HG02798 (cell line): ENCODE measurements around the gene RAB23.
"Not testable (repeated sequence)": the region's sequence is repeated elsewhere in the genome, so short reads cannot be mapped to it uniquely, and the experiment has no call there.

Source experiments
- ATAC-seq: cut with Tn5 transposase; IDR thresholded peaks from one replicate; pipeline ENCODE4 v1.9.1; 2021; ENCODE audit warnings: mild to moderate bottlenecking; ENCODE audit not compliant: unreplicated experiment, poor library complexity

Gene RAB23

DNA sequence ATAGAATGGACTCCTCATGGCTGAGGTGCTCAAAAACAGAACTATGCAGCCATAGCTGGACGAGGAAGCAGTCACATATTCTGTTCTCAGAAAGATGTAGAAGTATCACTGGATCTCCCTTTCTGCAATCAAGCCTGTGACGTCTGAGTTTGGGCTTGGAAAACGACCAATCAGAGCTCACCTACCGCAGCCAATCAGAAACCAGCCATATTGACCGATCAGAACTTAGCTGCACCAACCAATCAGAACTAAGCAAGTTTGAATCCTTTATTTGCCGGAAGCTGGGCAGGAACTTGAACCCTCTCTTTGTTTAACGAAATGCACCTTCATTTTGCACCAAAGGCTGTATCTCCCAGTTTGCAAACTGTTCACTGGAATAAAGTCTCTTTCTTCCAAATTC is 21.8 kb upstream of the RAB23 start:
- no peak for ATAC-seq

DNA sequence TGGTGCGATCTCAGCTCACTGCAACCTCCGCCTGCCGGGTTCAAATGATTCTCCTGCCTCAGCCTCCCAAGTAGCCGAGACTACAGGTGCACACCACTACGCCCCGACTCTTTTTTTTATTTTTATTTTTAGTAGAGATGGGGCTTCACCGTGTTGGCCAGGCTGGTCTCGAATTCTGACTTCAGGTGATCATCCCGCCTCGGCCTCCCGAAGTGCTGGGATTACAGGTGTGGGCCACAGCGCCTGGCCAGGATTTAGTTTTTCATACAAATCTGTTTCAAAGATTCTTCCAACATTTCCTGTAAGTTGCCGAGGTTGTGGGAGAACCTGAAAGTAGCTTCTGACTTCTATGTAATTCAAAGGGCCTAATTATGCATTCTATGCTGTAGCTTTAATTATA is 21.4 kb upstream of the RAB23 start:
- not testable (repeated sequence) for ATAC-seq

DNA sequence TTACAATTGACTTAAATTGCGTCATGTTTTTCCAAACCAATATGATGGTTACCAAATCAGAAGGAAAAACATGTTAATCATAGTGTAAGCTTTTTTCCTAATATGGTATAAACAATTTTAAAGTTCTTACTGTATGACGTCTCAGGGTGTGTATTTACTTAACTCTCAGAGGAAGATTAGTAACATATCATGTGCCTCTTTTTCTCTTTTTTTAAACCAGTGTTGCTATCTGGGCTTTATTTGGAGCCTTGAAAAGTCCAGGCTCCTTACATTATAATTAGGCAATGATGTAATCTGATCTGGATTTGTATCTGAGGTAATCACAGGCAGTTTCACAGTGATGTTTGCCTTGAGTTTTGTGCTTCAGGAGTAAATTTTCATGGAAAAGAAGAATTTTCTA is 20.4 kb upstream of the RAB23 start:
- no peak for ATAC-seq

DNA sequence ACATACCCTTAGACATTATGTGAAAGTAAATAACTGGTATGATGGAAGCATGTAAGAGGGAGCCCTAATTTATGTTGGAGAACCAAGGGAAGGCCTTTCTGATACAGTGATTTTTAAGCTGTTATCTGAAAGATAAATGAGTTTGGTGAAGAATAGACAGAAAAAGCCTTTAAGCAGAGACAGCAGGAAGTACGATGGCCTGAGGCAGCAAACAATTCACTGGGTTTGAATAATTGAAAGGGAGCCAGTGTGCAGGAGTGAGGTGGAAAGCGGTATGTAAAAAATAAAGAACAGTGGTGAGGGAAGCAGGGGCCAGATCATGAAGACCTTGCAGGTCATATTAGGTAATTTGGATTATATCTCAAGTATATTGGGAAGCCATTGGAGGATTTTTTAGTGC is 4.1 kb upstream of the RAB23 start:
- no peak for ATAC-seq

DNA sequence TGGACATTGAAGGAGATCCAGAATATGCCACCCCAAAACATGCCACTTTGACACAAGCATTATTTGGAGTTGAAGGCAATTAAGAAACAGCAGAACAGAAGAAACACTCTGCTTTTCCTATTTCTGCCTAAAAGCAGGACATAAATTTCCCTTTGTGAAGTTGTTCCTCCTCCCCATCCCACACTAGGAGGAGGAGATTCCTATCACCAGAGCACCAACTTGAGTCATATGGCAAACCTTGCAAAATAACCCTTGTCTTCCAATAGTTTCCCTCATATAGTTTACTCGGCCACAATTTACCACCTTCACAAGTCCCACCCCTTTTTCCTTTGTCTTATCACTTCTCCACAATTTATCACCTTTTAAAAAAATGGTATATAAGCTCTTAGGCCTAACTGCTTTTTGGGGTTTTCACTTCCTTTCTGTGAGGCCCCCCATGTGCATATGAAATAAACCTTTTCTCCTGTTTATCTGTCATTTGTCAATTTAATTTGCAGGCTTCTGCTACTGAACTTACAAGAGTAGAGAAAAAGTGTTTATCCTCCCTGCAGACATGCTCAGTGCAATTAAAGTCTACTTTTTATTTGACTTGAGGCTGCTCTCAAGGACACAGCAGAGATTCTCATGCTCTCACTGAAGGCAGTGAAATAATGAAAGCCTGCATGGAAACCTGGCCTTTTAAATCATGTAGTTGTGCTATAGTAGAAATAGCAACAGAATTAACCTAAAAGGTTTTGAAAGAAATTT is 2.8 kb upstream of the RAB23 start:
- no peak for ATAC-seq

DNA sequence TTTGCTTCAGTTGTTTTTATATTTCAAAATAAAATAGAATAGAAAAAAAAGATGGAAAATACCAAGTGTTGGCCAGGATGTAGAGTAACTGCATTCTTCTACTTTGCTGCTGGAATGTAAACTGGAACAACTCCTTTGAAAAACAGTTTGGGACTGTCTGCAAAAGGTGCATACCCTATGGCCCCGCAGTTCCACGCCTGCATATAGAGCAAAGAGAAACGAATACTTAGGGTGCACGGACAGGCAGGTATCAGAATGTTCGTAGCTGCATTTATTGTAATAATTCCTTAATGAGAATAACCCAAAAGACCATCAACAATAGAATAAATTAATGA is 603 bp upstream of the RAB23 start:
- ATAC-seq = no peak

DNA sequence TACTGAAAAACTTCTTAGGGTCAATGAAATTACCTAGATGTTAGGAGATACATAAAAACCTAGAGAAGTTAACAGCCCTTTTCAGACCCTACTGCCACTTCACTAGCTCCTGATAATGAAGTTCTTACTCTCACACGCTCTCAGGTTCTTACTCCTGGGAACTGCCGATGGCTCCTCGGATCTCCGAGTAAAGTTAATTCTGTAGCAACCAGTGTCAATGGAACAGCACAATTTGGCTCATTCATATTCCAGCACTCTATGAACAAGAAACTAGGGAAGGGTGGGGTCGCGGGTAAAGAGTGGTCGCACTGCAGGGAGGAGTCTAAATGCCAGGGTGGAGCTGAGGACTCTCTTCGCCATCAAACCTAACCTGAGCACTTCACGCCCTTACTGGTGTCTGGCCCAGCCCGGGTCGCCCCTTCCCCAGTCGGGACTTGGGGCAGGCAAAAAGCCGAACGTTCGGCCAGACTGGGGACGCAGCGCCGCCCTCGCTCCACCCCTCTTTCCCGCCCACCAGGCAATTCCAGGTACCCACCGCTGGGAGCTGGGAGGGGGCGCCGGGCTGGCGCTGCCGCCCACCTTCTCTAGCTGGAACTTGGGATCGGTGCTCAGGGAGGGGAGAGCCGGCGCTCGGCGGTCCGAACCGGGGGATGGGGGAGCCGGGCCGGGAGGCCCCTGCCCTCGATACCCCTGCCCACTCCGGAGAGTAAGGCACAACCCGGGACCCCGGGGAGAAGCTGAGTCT is 744 bp downstream of the RAB23 start:
- peak; percentile 62 for ATAC-seq

DNA sequence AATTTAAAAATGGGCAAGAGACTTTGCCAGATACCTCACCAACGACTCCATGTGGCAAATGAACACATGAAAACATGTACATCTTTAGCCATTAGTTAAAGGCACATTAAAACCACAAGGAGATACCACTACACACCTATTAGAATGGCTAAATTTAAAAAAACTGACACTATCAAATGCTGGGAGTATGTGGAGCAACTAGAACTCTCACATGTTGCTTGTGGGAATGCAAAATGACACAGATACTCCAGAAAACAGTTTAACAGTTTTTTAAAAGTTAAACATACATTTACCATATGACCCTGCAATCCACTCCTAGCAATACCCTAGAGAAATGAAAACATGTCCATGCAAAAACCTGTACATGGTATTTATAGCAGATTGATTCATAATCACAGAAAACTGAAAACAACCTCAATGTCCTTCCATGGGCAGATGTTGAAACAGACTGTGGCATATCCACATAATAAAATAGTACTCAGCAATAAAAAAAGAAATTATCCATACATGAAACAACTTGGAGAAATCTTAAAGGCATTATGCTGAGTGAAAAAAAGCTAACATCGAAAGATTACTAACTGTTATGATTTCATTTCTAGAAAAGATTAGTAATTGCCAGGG is 1.9 kb downstream of the RAB23 start:
- no peak for ATAC-seq

DNA sequence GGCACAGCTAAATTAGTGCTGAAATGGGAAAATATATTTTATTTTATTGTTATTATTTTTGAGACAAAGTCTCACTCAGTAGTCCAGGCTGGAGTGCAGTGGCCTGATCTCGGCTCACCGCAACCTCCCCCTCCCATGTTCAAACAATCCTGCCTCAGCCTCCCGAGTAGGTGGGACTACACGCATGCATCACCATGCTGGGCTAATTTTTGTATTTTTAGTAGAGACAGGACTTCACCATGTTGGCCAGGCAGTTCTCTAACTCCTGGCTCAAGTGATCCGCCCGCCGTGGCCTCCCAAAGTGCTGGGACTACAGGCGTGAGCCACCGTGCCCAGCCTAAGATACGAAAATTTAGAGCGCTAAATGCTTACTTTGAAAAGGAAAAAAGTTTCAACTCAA is 4.8 kb downstream of the RAB23 start:
- ATAC-seq = no peak

DNA sequence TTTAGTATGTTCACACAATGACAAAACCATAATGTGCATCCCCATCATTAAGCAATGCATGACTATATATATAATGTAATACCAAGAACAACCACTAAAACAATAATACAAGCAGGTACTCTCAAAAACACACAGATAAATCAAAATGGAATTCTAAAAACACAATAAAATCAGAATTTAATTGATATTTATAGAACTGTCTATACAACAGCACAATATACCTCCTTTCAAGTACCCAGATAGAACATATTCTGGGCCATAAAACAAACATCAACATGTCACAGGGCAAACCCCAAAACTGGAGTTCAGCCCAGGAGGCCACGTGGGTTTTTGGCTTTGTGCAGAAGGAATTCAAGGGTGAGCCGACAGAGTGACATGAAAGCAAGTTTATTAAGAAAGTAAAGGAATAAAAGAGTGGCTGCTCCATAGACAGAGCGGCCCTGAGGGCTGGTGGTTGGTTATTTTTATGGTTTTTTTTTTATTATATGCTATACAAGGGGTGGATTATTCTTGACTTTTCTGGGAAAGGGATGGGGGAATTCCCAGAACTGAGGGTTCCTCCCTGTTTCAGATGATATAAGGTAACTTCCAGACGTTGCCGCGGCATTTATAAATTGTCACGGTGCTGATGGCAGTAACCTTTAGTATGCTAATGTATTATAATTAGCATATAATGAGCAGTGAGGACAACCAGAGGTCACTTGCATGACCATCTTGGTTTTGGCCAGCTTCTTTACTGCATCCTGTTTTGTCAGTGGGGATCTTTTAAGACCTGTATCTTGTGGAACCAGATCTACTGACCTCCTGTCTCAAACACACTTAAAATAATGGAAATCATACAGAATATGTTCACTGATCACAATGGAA is 5.6 kb downstream of the RAB23 start:
- ATAC-seq = no peak

DNA sequence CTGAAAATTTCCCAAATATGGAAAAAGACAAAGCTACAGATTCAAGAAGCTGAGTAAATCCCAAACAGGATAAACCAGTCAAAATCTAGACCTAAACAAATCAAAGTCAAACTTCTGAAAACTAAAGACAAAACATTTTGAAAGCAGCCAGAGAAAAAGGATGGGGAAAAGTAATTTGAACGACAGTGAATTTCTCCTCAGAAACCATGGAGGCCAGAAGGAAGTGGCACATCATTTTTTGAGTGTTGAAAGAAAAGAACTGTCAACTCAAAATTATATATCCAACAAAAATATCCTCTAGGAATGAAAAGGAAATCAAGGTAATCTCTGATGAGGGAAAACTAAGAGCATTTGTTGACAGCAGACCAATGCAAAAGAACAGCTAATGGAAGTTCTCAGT is 6.8 kb downstream of the RAB23 start:
- no peak for ATAC-seq

DNA sequence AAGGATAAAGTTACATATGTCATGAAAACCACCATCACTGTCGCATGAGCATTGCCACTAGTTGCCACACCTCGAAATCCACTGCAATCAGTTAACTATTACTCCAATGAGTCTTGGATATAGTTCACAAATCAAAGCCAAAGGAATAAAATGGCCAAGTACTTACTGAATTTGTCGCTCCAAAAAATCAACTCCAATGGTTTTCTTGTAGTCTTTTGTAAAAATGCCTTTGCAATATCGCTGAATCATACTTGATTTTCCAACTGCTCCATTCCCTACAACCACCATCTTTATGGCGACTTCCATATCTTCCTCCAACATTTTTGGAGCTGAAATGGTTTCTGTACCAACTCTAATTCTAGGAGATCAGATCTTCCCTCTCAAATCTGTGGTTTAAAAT is 12.0 kb downstream of the RAB23 start:
- ATAC-seq = no peak

DNA sequence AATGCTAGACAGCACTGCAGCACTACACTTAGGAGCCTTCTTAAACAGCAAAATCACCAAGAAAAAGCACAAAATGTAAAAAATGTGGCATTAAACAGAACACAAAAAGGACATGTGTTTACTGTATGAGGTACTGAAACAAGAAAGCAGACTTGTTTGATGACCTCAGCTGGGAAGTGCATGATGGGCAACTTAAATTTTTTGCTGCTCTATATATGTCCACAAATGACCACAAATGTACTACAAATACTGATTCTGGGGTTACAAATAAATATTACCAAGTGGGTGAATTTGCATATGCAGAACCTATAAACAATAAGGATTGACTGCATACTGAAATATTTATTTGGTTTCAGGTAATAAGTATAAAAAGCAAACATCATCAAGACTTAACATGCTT is 13.1 kb downstream of the RAB23 start:
- peak; percentile 37 for ATAC-seq

DNA sequence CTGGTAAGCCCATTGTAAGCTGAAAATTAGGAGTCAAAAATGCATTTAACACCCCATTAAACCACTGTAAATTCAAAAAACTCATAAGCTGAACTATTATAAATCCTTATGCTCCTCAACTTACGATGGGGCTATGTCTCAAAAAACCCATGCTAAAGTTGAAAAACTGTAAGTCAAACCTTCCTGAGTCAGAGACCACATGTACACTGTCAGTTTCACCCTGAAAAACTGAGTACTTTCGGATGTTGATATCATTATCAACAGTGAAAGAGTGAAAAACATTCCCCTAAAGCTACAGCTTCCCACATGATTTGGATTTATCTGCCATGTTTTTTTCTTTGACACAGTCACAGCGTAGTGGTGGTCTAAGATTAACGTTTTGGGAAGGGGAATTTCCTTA is 14.2 kb downstream of the RAB23 start:
- ATAC-seq = no peak

DNA sequence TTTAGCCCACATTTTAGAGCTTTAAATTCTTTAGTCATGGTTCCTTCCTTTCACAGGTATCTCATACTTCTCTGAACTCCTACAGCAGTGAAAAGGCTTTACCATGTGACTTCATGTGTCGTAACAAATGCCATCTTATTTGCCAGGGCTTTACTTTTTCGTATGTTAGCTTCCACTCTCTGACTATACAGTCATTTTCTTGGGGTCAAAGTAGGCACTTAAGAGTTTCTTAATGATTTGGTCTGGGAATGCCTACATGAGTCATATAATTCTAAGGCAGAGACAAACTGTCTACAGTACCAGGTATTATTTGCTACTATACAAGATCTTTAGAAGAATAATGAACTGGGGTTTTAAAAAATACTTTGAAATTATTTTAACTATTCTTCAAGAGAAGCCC is 15.0 kb downstream of the RAB23 start:
- ATAC-seq = no peak

DNA sequence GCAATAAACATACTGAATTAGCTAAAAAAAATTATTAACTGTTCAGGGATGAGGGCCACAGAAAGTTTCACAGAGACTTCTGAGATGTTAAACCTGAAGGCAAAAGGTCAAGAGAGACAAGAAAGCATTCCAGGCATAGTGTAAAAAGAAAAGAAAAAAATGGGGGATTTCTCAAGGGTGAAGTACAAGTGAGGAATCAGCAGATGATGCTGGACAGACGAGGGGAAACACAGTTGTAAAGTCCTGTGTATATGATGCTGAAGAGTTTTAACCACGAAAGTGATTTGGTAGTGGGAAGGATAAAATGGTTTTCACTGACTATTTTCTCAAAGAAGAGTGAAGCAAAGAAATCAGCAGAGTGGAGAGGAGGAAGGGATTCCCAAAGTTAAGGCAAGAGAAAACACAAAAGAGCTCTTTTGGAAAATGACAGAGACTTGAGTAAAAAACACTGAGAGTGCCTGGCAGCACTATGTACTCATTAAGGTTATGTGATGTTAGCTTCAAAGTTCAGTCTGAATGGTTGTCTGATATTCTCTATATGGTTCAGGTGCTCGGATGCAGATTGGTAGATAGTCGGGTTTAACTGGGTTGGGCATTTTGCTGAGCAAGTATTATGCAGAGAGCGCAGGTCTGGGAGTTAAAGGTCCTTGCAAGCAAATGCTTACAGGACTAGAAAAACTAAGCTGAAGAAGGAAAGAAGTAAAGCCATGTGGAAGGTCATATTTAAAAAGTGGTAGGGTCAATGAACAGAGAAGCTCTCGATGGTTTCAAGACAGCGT is 16.4 kb downstream of the RAB23 start:
- ATAC-seq = no peak

DNA sequence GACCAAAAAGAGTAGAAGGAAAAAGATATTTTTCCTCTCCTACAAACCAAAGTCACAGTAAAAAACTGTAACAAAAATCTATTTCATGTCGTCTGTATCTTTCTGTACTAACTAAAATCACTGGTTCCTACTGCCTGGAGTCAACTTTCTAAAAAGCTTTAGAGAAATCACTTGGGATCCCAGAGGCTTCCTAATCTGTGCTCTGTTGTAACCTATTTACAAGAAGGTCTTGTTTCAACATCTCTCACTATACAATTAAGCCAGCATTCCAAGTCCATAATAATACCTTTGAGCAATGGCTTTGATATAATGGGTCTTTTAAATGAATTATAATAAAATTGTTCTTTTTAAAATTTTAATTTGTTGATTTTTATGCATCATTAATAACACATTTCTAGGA is 20.4 kb downstream of the RAB23 start:
- ATAC-seq = no peak

DNA sequence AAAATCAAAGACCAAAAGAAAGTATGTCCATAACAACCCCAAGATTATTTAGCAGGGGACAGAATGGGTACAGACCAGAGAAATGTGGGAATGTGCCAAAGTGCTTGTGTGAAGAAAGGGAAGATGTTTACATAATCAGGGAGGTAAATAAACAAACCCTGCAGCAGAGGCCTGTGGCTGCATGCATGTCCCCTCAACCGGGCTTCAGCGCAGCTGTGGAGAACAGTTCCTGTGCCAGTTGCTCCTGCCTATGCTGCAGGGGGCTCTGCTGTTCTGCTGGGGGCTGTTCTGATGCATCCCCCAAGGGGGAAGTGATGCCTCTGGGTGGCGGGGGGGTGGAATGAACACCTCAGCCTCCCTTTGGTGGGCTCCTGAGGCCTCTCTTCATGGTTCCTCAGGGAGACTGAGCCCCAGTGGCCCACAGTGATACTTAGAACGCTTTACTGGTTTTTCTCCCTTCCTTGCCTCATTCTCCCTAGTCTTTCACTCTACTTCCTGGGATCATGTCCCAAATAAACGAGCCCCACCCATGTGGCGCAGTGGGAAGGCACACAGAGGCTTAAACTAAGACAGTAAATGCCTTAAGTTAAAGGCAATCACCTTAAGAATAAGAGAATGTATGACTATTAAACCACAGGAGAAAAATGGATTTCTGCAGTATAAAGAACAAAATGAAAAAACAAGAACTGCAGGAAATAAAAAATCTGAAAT is 23.0 kb downstream of the RAB23 start:
- no peak for ATAC-seq

DNA sequence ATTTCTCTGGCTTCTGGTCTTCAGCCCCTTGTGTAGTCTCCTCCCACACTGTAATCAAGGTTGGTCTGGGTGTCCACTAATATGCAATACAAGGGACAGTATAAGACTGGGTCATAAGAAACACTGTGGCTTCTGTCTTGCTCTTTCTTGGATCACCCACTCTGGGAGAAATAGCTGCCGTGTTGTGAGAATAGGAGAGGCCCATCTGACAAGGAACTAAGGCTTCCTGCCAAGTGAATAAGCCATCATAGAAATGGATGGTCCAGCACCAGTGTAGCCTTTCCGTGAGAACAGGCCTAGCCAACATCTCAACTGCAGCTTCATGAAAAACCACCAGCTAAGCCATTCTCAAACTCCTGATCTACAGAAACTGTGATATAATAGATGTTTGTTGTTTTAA is 26.6 kb downstream of the RAB23 start:
- ATAC-seq = no peak
